ENCODE data around the gene CTIF.

Gene CTIF

DNA sequence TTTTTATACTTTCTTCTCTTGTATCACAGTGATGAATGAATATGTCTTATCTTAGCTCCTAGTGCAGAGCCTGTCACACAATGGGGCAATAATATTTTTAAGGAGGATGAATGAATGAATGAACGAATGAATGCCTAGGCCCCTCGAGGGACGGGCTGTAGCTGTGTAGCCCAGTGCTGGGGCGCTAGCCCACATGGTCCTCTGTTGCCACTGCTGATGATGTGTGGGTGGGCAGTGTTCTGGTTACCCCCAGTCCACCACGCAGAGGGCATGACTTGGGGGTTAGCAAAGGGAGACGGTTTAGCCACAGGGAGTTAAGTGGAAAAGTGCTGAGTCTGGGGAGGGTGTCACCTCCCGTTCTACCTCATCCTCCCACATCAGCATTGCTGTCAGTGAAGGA lies 277.7 kb downstream of the CTIF start:
- no peak overlapping the region for H3K4me3 ChIP-seq (replicated peaks; ENCODE audit: low read depth, low read length)
- no peak for DNase-seq (ENCODE audit: extremely low read depth, low read depth)
- TF ChIP-seq, protein P1, sequence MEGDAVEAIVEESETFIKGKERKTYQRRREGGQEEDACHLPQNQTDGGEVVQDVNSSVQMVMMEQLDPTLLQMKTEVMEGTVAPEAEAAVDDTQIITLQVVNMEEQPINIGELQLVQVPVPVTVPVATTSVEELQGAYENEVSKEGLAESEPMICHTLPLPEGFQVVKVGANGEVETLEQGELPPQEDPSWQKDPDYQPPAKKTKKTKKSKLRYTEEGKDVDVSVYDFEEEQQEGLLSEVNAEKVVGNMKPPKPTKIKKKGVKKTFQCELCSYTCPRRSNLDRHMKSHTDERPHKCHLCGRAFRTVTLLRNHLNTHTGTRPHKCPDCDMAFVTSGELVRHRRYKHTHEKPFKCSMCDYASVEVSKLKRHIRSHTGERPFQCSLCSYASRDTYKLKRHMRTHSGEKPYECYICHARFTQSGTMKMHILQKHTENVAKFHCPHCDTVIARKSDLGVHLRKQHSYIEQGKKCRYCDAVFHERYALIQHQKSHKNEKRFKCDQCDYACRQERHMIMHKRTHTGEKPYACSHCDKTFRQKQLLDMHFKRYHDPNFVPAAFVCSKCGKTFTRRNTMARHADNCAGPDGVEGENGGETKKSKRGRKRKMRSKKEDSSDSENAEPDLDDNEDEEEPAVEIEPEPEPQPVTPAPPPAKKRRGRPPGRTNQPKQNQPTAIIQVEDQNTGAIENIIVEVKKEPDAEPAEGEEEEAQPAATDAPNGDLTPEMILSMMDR (IDR thresholded peaks at IDR 0.05; ENCODE audit: low read depth, low read length, missing control alignments): no peak

DNA sequence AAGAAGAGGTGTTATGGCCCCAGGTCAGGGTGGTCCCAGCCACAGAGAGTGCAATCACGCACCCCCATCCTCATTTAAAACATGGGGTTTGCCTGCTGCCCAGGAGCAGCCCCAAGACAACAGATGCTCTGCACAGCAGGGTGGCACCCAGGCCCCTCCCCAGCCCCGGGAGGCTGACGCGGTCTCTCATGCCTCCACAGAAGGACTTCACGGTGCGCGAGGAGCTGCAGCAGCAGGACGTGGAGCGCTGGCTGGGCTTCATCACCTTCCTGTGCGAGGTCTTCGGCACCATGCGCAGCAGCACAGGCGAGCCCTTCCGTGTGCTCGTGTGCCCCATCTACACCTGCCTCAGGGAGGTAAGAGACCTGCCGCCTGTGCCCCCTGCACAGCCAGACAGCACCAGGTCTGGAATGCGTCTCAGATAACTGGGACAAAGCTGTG lies 278.2 kb downstream of the CTIF start:
- no peak for DNase-seq (ENCODE audit: extremely low read depth, low read depth)
- TF ChIP-seq, protein P1 (IDR thresholded peaks at IDR 0.05; ENCODE audit: low read depth, low read length, missing control alignments): no peak
- H3K4me3 ChIP-seq (replicated peaks; ENCODE audit: low read depth, low read length): no peak overlapping the region

- DNase-seq (ENCODE audit: extremely low read depth, low read depth): no peak
- TF ChIP-seq, protein P1 (IDR thresholded peaks at IDR 0.05; ENCODE audit: low read depth, low read length, missing control alignments): no peak
- H3K4me3 ChIP-seq (replicated peaks; ENCODE audit: low read depth, low read length): no peak overlapping the region
Measured at GRCh38 chr18:48818329-48819254, 279.8 kb downstream of the CTIF start.

DNA sequence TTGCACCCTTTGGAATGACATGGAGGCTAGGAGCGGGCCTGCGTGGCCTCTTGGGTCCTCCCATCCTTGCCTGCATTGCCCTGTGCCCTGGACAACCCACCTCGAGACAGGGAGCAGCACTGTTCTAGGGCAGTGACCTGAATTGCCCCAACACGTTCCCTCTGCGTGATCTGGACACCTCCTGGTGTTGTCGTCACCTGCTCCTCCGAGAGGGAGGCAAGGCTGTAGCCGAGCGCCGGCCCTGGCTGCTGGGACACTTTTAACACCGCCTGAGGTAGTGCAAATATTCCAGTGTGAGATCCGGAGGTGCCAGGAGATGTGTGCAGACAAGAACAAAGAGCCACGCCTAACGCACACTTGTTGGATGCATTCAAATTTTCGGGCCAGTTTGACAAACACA lies 280.4 kb downstream of the CTIF start:
- H3K4me3 ChIP-seq (replicated peaks; ENCODE audit: low read depth, low read length): no peak overlapping the region
- no peak for DNase-seq (ENCODE audit: extremely low read depth, low read depth)
- TF ChIP-seq, protein P1 (IDR thresholded peaks at IDR 0.05; ENCODE audit: low read depth, low read length, missing control alignments): no peak

GRCh38 chr18:48819781-48820482 lies 281.1 kb downstream of the CTIF start:
- H3K4me3 ChIP-seq (replicated peaks; ENCODE audit: low read depth, low read length): no peak overlapping the region
- TF ChIP-seq, protein P1 (IDR thresholded peaks at IDR 0.05; ENCODE audit: low read depth, low read length, missing control alignments): no peak
- no peak for DNase-seq (ENCODE audit: extremely low read depth, low read depth)

GRCh38 chr18:48820483-48821250 lies 281.8 kb downstream of the CTIF start:
- DNase-seq (ENCODE audit: extremely low read depth, low read depth): no peak
- H3K4me3 ChIP-seq (replicated peaks; ENCODE audit: low read depth, low read length): no peak overlapping the region
- TF ChIP-seq, protein P1 (IDR thresholded peaks at IDR 0.05; ENCODE audit: low read depth, low read length, missing control alignments): no peak

Data from HFF-Myc (cell line).